ENCODE measurements around the gene BCL2L11. TPM values are rescaled to one million over a fixed set of nuclear protein-coding genes. Genes with fewer than 3 reads are reported as not detected.

The BCL2L11 gene
- total and polyA plus RNA-seq, 2 experiments from 2014 or later = 12.3 to 25.3 TPM

- H3K4me3 ChIP-seq = no peak overlapping the region
- H3K27ac ChIP-seq = no peak overlapping the region
- H3K4me2 ChIP-seq = no peak overlapping the region
- H3K9me3 ChIP-seq (ENCODE audit: low read depth) = no peaks in the 10 kb centered on the region
- H4K20me1 ChIP-seq (ENCODE audit: insufficient read depth, poor library complexity, severe bottlenecking) = peaks cover 60% of the 10 kb centered on the region
- no peaks in the 10 kb centered on the region for H3K4me1 ChIP-seq (ENCODE audit: insufficient read depth)
- no peak overlapping the region for H2AFZ ChIP-seq
- TF ChIP-seq CTCF (IDR thresholded peaks at IDR 0.05; ENCODE audit: poor library complexity) (no peak), EZH2phosphoT487 (IDR thresholded peaks at IDR 0.05; ENCODE audit: low read depth, severe bottlenecking, unreplicated experiment) (no peak), EZH2 (IDR thresholded peaks at IDR 0.05; ENCODE audit: borderline replicate concordance) (no peak)
- no peaks in the 10 kb centered on the region for H3K9me2 ChIP-seq (replicated peaks; ENCODE audit: insufficient read depth)
- DNase-seq (ENCODE audit: low spot score) = no peak
- H3K79me2 ChIP-seq = peaks cover 74% of the 10 kb centered on the region
- H3K27me3 ChIP-seq = no peaks in the 10 kb centered on the region
- H3K36me3 ChIP-seq (replicated peaks; ENCODE audit: insufficient read depth, low read depth) = peaks cover 4% of the 10 kb centered on the region
- 83% methylated on average over 6 of the region's 6 CpGs for WGBS (ENCODE audit: low lambda C conversion rate, missing lambda C conversion rate)
Observed at GRCh38 chr2:111154758-111155157, 34.0 kb downstream of the BCL2L11 start.

- Histone ChIP-seq H3K79me2 (peaks cover 74% of the 10 kb centered on the region), H3K27ac (no peak overlapping the region), H3K9me3 (ENCODE audit: low read depth) (no peaks in the 10 kb centered on the region), H3K4me3 (no peak overlapping the region), H3K27me3 (no peaks in the 10 kb centered on the region), H3K36me3 (replicated peaks; ENCODE audit: insufficient read depth, low read depth) (peaks cover 4% of the 10 kb centered on the region), H3K9me2 (replicated peaks; ENCODE audit: insufficient read depth) (no peaks in the 10 kb centered on the region), H4K20me1 (ENCODE audit: insufficient read depth, poor library complexity, severe bottlenecking) (peaks cover 65% of the 10 kb centered on the region), H3K4me1 (ENCODE audit: insufficient read depth) (peaks cover 5% of the 10 kb centered on the region), H3K4me2 (no peak overlapping the region), H2AFZ (no peak overlapping the region)
- TF ChIP-seq CTCF (IDR thresholded peaks at IDR 0.05; ENCODE audit: poor library complexity) (no peak), EZH2 (IDR thresholded peaks at IDR 0.05; ENCODE audit: borderline replicate concordance) (no peak), EZH2phosphoT487 (IDR thresholded peaks at IDR 0.05; ENCODE audit: low read depth, severe bottlenecking, unreplicated experiment) (no peak)
- DNase-seq (ENCODE audit: low spot score) = no peak
- 89% methylated on average over 1 of the region's 1 CpG for WGBS (ENCODE audit: low lambda C conversion rate, missing lambda C conversion rate)
Observed at GRCh38 chr2:111155610-111156009, 34.9 kb downstream of the BCL2L11 start.

- no peak overlapping the region for H3K4me3 ChIP-seq
- H3K27ac ChIP-seq = no peak overlapping the region
- no peak overlapping the region for H3K4me2 ChIP-seq
- peaks cover 73% of the 10 kb centered on the region for H3K79me2 ChIP-seq
- H2AFZ ChIP-seq = no peak overlapping the region
- H4K20me1 ChIP-seq (ENCODE audit: insufficient read depth, poor library complexity, severe bottlenecking) = peaks cover 68% of the 10 kb centered on the region
- no peak for TF ChIP-seq CTCF (IDR thresholded peaks at IDR 0.05; ENCODE audit: poor library complexity)
- TF ChIP-seq EZH2phosphoT487 (IDR thresholded peaks at IDR 0.05; ENCODE audit: low read depth, severe bottlenecking, unreplicated experiment) = no peak
- TF ChIP-seq EZH2 (IDR thresholded peaks at IDR 0.05; ENCODE audit: borderline replicate concordance) = no peak
- peaks cover 12% of the 10 kb centered on the region for H3K4me1 ChIP-seq (ENCODE audit: insufficient read depth)
- peaks cover 2% of the 10 kb centered on the region for H3K36me3 ChIP-seq (replicated peaks; ENCODE audit: insufficient read depth, low read depth)
- WGBS (ENCODE audit: low lambda C conversion rate, missing lambda C conversion rate) = 90% methylated on average over 8 of the region's 8 CpGs
- no peaks in the 10 kb centered on the region for H3K9me2 ChIP-seq (replicated peaks; ENCODE audit: insufficient read depth)
- H3K27me3 ChIP-seq = no peaks in the 10 kb centered on the region
- DNase-seq (ENCODE audit: low spot score) = no peak
- no peaks in the 10 kb centered on the region for H3K9me3 ChIP-seq (ENCODE audit: low read depth)
Observed at GRCh38 chr2:111156529-111156928, 35.8 kb downstream of the BCL2L11 start.

All from hepatocyte (in vitro differentiated cells).